Fibroblast of lung (primary cell): ENCODE data around the gene NEK6. TPM values are rescaled to one million over a fixed set of nuclear protein-coding genes. Genes with fewer than 3 reads are reported as not detected.

Experiments
- DNase-seq, 2 donors: peaks; one replicate each; pipeline versions ENCODE4 v3.0.0 to v3.0.0-alpha.2; 2010; ENCODE audit warnings: low read depth in 2 of 2
- H2AFZ ChIP-seq: 2 replicates; pipeline ENCODE4 v1.5.1; 2012; ENCODE audit warnings: low read length, control low read depth, inconsistent platforms
- H3K27ac ChIP-seq: 2 replicates; pipeline ENCODE4 v1.5.1; 2011; ENCODE audit warnings: low read length, control low read depth; ENCODE audit not compliant: insufficient read depth
- H3K27me3 ChIP-seq: 2 replicates; pipeline ENCODE4 v1.5.1; 2011; ENCODE audit warnings: mild to moderate bottlenecking, low read length; ENCODE audit not compliant: control insufficient read depth, insufficient read depth
- H3K36me3 ChIP-seq: 2 replicates; pipeline ENCODE4 v1.5.1; 2011; ENCODE audit warnings: low read length; ENCODE audit not compliant: control insufficient read depth, insufficient read depth
- H3K4me1 ChIP-seq: 2 replicates; pipeline ENCODE4 v1.5.1; 2011; ENCODE audit warnings: low read length; ENCODE audit not compliant: control insufficient read depth, insufficient read depth; ENCODE audit errors: extremely low read depth
- H3K4me2 ChIP-seq: 2 replicates; pipeline ENCODE4 v1.5.1; 2011; ENCODE audit warnings: low read length, control low read depth; ENCODE audit not compliant: insufficient read depth; ENCODE audit errors: extremely low read depth
- H3K4me3 ChIP-seq, 4 experiments: fragments of 200-600 bp in 1 of 4; sonication (generic) in 1 of 4; replicated peaks in 1 of 4; 2 replicates each; pipeline ENCODE4 v1.5.1; 2011 to 2016; ENCODE audit warnings: low read length in 4 of 4, low read depth in 3 of 4, mild to moderate bottlenecking in 3 of 4, control low read depth in 2 of 4, inconsistent platforms in 1 of 4, mixed read lengths in 1 of 4; ENCODE audit not compliant: insufficient read depth in 1 of 4; ENCODE audit errors: control extremely low read depth in 1 of 4
- H3K79me2 ChIP-seq: 2 replicates; pipeline ENCODE4 v1.5.1; 2012; ENCODE audit warnings: mild to moderate bottlenecking, low read length, inconsistent platforms; ENCODE audit not compliant: control insufficient read depth, insufficient read depth
- H3K9ac ChIP-seq: 2 replicates; pipeline ENCODE4 v1.5.1; 2011; ENCODE audit warnings: mild to moderate bottlenecking, low read length, control low read depth; ENCODE audit not compliant: insufficient read depth
- H3K9me3 ChIP-seq: 2 replicates; pipeline ENCODE4 v1.5.1; 2012; ENCODE audit warnings: low read depth, low read length; ENCODE audit not compliant: control insufficient read depth, insufficient read depth
- H4K20me1 ChIP-seq: 2 replicates; pipeline ENCODE4 v1.5.1; 2011; ENCODE audit warnings: low read length; ENCODE audit not compliant: control insufficient read depth, insufficient read depth; ENCODE audit errors: extremely low read depth
- CTCF ChIP-seq, 2 donors: IDR thresholded peaks in 1 of 2; conservative IDR thresholded peaks in 1 of 2; 1 replicate in 1 of 2; 2 replicates in 1 of 2; pipeline ENCODE4 v1.5.1; 2011 to 2012; ENCODE audit warnings: low read length in 2 of 2, control low read depth in 1 of 2, inconsistent platforms in 1 of 2, low read depth in 1 of 2, mild to moderate bottlenecking in 1 of 2
- EZH2 ChIP-seq: IDR thresholded peaks from 2 replicates; pipeline ENCODE4 v1.5.1; 2012; ENCODE audit warnings: low read length, control low read depth, mild to moderate bottlenecking; ENCODE audit errors: missing control alignments
- polyA plus RNA-seq, 2 donors: library from polyadenylated mRNA; depleted of rRNA in 1 of 2; stranded (reverse) in 1 of 2; unstranded in 1 of 2; fragments of >200 nt; gene quantifications; 2 replicates each; pipeline ENCODE4 v1.2.1, GENCODE V29; 2011 to 2012; ENCODE audit warnings: missing spikeins in 1 of 2
- total RNA-seq: library from RNA; depleted of rRNA; stranded (reverse); fragments of >200 nt; gene quantifications from 2 replicates; pipeline ENCODE4 v1.2.1, GENCODE V29; 2014

Gene NEK6
- total and polyA plus RNA-seq, 2 donors (not counting 1 experiment from before 2014, with no cell fraction given), result 71.2 to 71.4 TPM

GRCh38 chr9:124217836-124218437 lies 39.8 kb upstream of the NEK6 start:
- no peak for DNase-seq
- H3K9me3 ChIP-seq, result no peaks in the 10 kb centered on the region
- H3K79me2 ChIP-seq, result no peaks in the 10 kb centered on the region
- no peaks in the 10 kb centered on the region for H3K36me3 ChIP-seq
- H3K4me1 ChIP-seq, result no peaks in the 10 kb centered on the region
- TF ChIP-seq CTCF (conservative IDR thresholded peaks at IDR 0.05 in 1 of 2, IDR thresholded peaks at IDR 0.05 in 1 of 2; ENCODE audit: low read depth in 1 of 2, low read length in 2 of 2) (no peak), EZH2 (no peak)
- no peak overlapping the region for H3K9ac ChIP-seq
- H4K20me1 ChIP-seq, result no peaks in the 10 kb centered on the region
- H2AFZ ChIP-seq, result no peak overlapping the region
- no peak overlapping the region for H3K4me2 ChIP-seq
- peaks cover 15% of the 10 kb centered on the region for H3K27me3 ChIP-seq
- H3K27ac ChIP-seq, result no peak overlapping the region
- H3K4me3 ChIP-seq, result no peak overlapping the region

GRCh38 chr9:124218438-124218982 lies 39.2 kb upstream of the NEK6 start:
- Histone ChIP-seq H3K79me2 (no peaks in the 10 kb centered on the region), H4K20me1 (no peaks in the 10 kb centered on the region), H3K9ac (no peak overlapping the region), H2AFZ (no peak overlapping the region), H3K27ac (no peak overlapping the region), H3K27me3 (peaks cover 12% of the 10 kb centered on the region), H3K4me3 (no peak overlapping the region), H3K36me3 (no peaks in the 10 kb centered on the region), H3K4me2 (no peak overlapping the region), H3K9me3 (no peaks in the 10 kb centered on the region), H3K4me1 (no peaks in the 10 kb centered on the region)
- peak; percentile 28 to 47 for DNase-seq
- no peak for TF ChIP-seq CTCF (conservative IDR thresholded peaks at IDR 0.05 in 1 of 2, IDR thresholded peaks at IDR 0.05 in 1 of 2; ENCODE audit: low read depth in 1 of 2, low read length in 2 of 2)
- TF ChIP-seq EZH2, result no peak

- peaks cover 12% of the 10 kb centered on the region for H3K27me3 ChIP-seq
- no peak overlapping the region for H3K9ac ChIP-seq
- no peak overlapping the region for H3K27ac ChIP-seq
- no peaks in the 10 kb centered on the region for H3K9me3 ChIP-seq
- TF ChIP-seq CTCF (conservative IDR thresholded peaks at IDR 0.05 in 1 of 2, IDR thresholded peaks at IDR 0.05 in 1 of 2; ENCODE audit: low read depth in 1 of 2, low read length in 2 of 2) (no peak), EZH2 (no peak)
- H3K4me3 ChIP-seq, result no peak overlapping the region
- no peak overlapping the region for H2AFZ ChIP-seq
- DNase-seq, result no peak
- H4K20me1 ChIP-seq, result no peaks in the 10 kb centered on the region
- H3K4me2 ChIP-seq, result no peak overlapping the region
- no peaks in the 10 kb centered on the region for H3K4me1 ChIP-seq
- no peaks in the 10 kb centered on the region for H3K36me3 ChIP-seq
- no peaks in the 10 kb centered on the region for H3K79me2 ChIP-seq
These were observed 38.7 kb upstream of the NEK6 start for GRCh38 chr9:124218987-124219461.
